HEK293 (cell line): Measurements from ENCODE around the gene ZNF24.

Experiments used
- CTCF ChIA-PET: fragments of 350-600 bp; formaldehyde crosslinking; extraction: SDS; loops from one replicate; lab custom pipeline; 2021; ENCODE audit warnings: antibody characterized with exemption; lab: Yijun Ruan, JAX
- POLR2A ChIA-PET: fragments of 300-600 bp; formaldehyde crosslinking; extraction: SDS; loops from one replicate; lab custom pipeline; 2020; ENCODE audit warnings: antibody characterized with exemption, inconsistent platforms; lab: Yijun Ruan, JAX
- H3K27ac ChIP-seq: fragments of 200-500 bp; sonication (Bioruptor generic); 2 replicates; pipeline ENCODE4 v1.5.1; 2014; ENCODE audit warnings: low read depth, low read length, control low read depth, inconsistent platforms; ENCODE audit errors: extremely low read depth
- H3K36me3 ChIP-seq, 2 experiments: fragments of 200-500 bp in 1 of 2; sonication (Bioruptor generic) in 1 of 2; 1 replicate in 1 of 2; 2 replicates in 1 of 2; pipeline ENCODE4 v1.5.1; 2014 to 2017; ENCODE audit warnings: inconsistent platforms in 2 of 2, low read length in 2 of 2; ENCODE audit not compliant: control insufficient read depth in 2 of 2, insufficient read depth in 1 of 2
- H3K4me1 ChIP-seq: fragments of 200-500 bp; sonication (Bioruptor generic); 2 replicates; pipeline ENCODE4 v1.5.1; 2014; ENCODE audit warnings: mild to moderate bottlenecking, low read length, inconsistent platforms; ENCODE audit not compliant: control insufficient read depth, insufficient read depth
- H3K4me3 ChIP-seq: 2 replicates; pipeline ENCODE4 v1.5.1; 2011; ENCODE audit warnings: low read depth, mild to moderate bottlenecking, control low read depth, low read length, moderate library complexity
- H3K9me3 ChIP-seq: fragments of 200-500 bp; sonication (Bioruptor generic); 2 replicates; pipeline ENCODE4 v1.5.1; 2014; ENCODE audit warnings: low read depth, low read length, inconsistent platforms; ENCODE audit not compliant: control insufficient read depth, insufficient read depth
- BCL11B ChIP-seq: fragments of 450-650 bp; formaldehyde crosslinking; IDR thresholded peaks from 2 replicates; pipeline ENCODE4 v1.5.1; 2016; ENCODE audit warnings: low read depth, missing biosample characterization, missing genetic modification characterization
- GLI2 ChIP-seq: fragments of 450-650 bp; formaldehyde crosslinking; IDR thresholded peaks from 2 replicates; pipeline ENCODE4; 2017; ENCODE audit warnings: missing biosample characterization, missing genetic modification characterization, low read depth, borderline replicate concordance
- MEIS1 ChIP-seq: sonication (generic); formaldehyde crosslinking; IDR thresholded peaks from 2 replicates; pipeline ENCODE4 v1.8.1; 2022; ENCODE audit warnings: missing genetic modification reagents, mild to moderate bottlenecking, borderline replicate concordance
- MYNN ChIP-seq: fragments of 450-650 bp; formaldehyde crosslinking; IDR thresholded peaks from 2 replicates; pipeline ENCODE4 v1.5.1; 2016; ENCODE audit warnings: missing biosample characterization, missing genetic modification characterization, borderline replicate concordance
- SP2 ChIP-seq: fragments of 450-650 bp; formaldehyde crosslinking; IDR thresholded peaks from 2 replicates; pipeline ENCODE4 v1.5.1; 2016; ENCODE audit warnings: missing biosample characterization, missing genetic modification characterization
- SP3 ChIP-seq: fragments of 450-650 bp; formaldehyde crosslinking; IDR thresholded peaks from 2 replicates; pipeline ENCODE4 v1.5.1; 2016; ENCODE audit warnings: missing biosample characterization, missing genetic modification characterization
- TCF7L2 ChIP-seq: IDR thresholded peaks from 2 replicates; pipeline ENCODE4 v1.6.1; 2011; ENCODE audit warnings: low read depth, mild to moderate bottlenecking, inconsistent platforms, low read length, moderate library complexity, borderline replicate concordance
- ZEB2 ChIP-seq: fragments of 450-650 bp; formaldehyde crosslinking; IDR thresholded peaks from 2 replicates; pipeline ENCODE4 v1.5.1; 2016; ENCODE audit warnings: missing biosample characterization, missing genetic modification characterization
- ZNF112 ChIP-seq: fragments of 450-650 bp; formaldehyde crosslinking; IDR thresholded peaks from 2 replicates; pipeline ENCODE4 v1.5.0; 2017; ENCODE audit warnings: missing biosample characterization, missing genetic modification characterization
- ZNF114 ChIP-seq: fragments of 450-650 bp; formaldehyde crosslinking; IDR thresholded peaks from 2 replicates; pipeline ENCODE4 v1.5.0; 2017; ENCODE audit warnings: missing biosample characterization, missing genetic modification characterization
- ZNF311 ChIP-seq: fragments of 450-650 bp; formaldehyde crosslinking; IDR thresholded peaks from 2 replicates; pipeline ENCODE4 v1.5.1; 2017; ENCODE audit warnings: missing biosample characterization, missing genetic modification characterization, borderline replicate concordance
- ZNF366 ChIP-seq: fragments of 450-650 bp; formaldehyde crosslinking; conservative IDR thresholded peaks from 2 replicates; pipeline ENCODE4 v1.5.1; 2016; ENCODE audit warnings: missing biosample characterization, missing genetic modification characterization
- ZNF404 ChIP-seq: fragments of 450-650 bp; formaldehyde crosslinking; IDR thresholded peaks from 2 replicates; pipeline ENCODE4 v1.5.1; 2017; ENCODE audit warnings: missing biosample characterization, missing genetic modification characterization
- ZNF501 ChIP-seq: fragments of 450-650 bp; formaldehyde crosslinking; IDR thresholded peaks from 2 replicates; pipeline ENCODE4 v1.5.1; 2016; ENCODE audit warnings: missing biosample characterization, missing genetic modification characterization
- ZNF529 ChIP-seq: fragments of 450-650 bp; formaldehyde crosslinking; IDR thresholded peaks from 2 replicates; pipeline ENCODE4 v1.5.1; 2017; ENCODE audit warnings: missing genetic modification characterization, missing biosample characterization; ENCODE audit not compliant: insufficient replicate concordance
- ZNF658 ChIP-seq: fragments of 450-650 bp; formaldehyde crosslinking; IDR thresholded peaks from 2 replicates; pipeline ENCODE4; 2016; ENCODE audit warnings: missing biosample characterization, missing genetic modification characterization
- TF ChIP-seq, protein P1 (sequence below): fragments of 450-650 bp; formaldehyde crosslinking; IDR thresholded peaks from 2 replicates; pipeline ENCODE4 v1.5.1; 2016; ENCODE audit warnings: missing biosample characterization, missing genetic modification characterization
- TF ChIP-seq, protein P2 (sequence below): fragments of 450-650 bp; formaldehyde crosslinking; IDR thresholded peaks from 2 replicates; pipeline ENCODE4 v1.5.1; 2016; ENCODE audit warnings: missing biosample characterization, missing genetic modification characterization
- TF ChIP-seq, protein P3 (sequence below): fragments of 450-650 bp; formaldehyde crosslinking; IDR thresholded peaks from 2 replicates; pipeline ENCODE4 v1.5.1; 2017; ENCODE audit warnings: missing biosample characterization, missing genetic modification characterization
- TF ChIP-seq, protein P4 (sequence below): fragments of 450-650 bp; formaldehyde crosslinking; IDR thresholded peaks from 2 replicates; pipeline ENCODE4 v1.5.1; 2016; ENCODE audit warnings: missing biosample characterization, missing genetic modification characterization

Gene ZNF24

DNA sequence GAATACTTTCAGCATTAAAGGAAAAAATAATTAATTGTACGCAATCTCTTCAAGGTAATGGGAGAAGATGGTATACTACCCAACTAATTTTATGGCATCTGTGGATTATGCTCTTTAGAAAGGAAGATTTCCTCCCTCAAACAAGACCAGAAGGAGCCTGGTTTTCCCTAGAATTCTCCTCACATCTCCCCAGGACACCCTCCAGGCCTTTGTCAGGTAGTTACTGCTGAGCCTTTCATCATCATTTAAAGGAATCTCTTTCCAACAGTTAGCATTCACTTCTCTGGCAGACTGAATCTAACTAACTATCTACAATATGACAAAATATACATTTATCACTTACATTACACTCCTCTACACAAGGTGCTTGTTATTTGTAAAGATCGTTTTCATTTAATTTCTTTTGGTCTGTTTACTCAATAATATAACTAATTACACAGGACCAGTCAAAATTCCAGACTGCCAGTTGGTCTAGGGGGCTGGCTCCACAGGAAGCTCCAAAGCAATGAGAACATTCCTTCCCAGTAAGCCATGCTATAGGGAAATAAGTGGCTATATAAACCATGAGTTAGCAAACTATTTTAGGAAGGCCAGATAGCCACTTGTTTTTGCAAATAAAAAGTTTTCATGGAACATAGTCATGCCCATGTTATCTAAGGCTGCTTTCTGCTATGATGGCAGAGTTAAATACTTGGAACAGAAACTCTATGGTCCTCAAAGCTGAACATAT, 19.1 kb downstream of the ZNF24 start:
- ChIA-PET POLR2A (interaction anchor here (0.5 kb wide), 1 partner anchor 25 kb away, joined by 11 read pairs; no protein-coding TSS in a partner anchor), CTCF (interaction anchor here (0.5 to 0.7 kb wide), 2 partner anchors 32 to 1326 kb away, joined by 3 to 5 read pairs; no protein-coding TSS in a partner anchor)
- Histone ChIP-seq H3K27ac (no peak overlapping the region), H3K4me1 (no peaks in the 10 kb centered on the region), H3K4me3 (no peak overlapping the region), H3K9me3 (no peaks in the 10 kb centered on the region), H3K36me3 (no peaks in the 10 kb centered on the region)
- no peak for TF ChIP-seq ZNF114 (tag by site-specific recombination)
- no peak for TF ChIP-seq TCF7L2
- no peak for TF ChIP-seq MYNN (tag by site-specific recombination)
- TF ChIP-seq, protein P1, sequence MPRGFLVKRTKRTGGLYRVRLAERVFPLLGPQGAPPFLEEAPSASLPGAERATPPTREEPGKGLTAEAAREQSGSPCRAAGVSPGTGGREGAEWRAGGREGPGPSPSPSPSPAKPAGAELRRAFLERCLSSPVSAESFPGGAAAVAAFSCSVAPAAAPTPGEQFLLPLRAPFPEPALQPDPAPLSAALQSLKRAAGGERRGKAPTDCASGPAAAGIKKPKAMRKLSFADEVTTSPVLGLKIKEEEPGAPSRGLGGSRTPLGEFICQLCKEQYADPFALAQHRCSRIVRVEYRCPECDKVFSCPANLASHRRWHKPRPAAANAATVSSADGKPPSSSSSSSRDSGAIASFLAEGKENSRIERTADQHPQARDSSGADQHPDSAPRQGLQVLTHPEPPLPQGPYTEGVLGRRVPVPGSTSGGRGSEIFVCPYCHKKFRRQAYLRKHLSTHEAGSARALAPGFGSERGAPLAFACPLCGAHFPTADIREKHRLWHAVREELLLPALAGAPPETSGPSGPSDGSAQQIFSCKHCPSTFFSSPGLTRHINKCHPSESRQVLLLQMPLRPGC (tag by site-specific recombination), result no peak
- no peak for TF ChIP-seq SP2 (tag by site-specific recombination)
- TF ChIP-seq ZNF501 (tag by site-specific recombination), result no peak

DNA sequence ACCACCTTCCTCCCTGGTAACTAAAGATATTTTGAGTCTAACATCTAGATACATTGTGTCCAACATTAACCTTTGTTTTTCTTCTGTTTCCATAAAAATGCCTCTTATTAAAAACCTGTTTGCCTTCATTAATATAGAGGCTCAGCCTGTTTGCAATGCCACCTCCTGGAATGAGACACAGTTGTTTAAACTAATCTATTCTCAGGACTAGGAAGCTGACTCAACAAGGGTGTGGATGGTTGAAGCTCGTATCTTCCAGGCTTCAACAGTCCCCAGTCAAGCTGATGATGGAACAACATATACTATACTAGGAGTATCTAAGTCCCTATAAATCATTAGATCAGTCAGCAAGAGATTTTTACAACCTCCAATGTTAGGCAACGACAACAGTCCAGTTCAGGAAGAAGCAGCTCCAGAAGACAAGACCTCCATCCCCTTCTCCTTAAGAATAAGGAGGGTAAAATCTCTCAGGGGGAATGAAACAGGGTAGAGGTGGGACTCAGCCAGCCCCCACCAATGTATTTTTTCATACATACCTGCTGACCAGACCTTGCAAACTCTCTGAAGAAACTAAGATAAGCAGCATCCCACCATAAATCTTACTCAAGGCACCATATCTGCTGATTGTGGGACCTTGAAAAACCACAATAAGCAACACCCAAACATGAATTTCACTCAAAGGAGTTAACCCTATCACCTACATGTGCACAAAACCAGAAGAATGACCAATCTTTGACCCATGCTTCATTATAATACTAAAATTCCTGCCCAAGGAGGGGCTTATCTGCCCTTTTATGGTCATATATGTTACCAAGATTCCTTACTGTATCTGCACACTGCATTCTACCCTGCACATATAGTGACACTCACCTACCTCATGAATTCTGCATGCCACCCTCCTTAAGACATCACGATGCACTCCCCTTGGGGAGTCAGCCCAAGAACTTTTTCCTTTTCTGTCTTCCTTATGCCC, 21.4 kb downstream of the ZNF24 start:
- H3K36me3 ChIP-seq, result no peaks in the 10 kb centered on the region
- TF ChIP-seq ZNF366 (no peak), MEIS1 (no peak), ZNF658 (tag by site-specific recombination) (no peak), ZNF112 (tag by site-specific recombination) (no peak), ZEB2 (tag by site-specific recombination) (no peak), GLI2 (tag by site-specific recombination) (no peak), ZNF404 (tag by site-specific recombination) (no peak), ZNF529 (tag by site-specific recombination) (no peak), SP3 (tag by site-specific recombination) (no peak), ZNF311 (tag by site-specific recombination) (no peak), BCL11B (no peak)
- TF ChIP-seq, protein P2, sequence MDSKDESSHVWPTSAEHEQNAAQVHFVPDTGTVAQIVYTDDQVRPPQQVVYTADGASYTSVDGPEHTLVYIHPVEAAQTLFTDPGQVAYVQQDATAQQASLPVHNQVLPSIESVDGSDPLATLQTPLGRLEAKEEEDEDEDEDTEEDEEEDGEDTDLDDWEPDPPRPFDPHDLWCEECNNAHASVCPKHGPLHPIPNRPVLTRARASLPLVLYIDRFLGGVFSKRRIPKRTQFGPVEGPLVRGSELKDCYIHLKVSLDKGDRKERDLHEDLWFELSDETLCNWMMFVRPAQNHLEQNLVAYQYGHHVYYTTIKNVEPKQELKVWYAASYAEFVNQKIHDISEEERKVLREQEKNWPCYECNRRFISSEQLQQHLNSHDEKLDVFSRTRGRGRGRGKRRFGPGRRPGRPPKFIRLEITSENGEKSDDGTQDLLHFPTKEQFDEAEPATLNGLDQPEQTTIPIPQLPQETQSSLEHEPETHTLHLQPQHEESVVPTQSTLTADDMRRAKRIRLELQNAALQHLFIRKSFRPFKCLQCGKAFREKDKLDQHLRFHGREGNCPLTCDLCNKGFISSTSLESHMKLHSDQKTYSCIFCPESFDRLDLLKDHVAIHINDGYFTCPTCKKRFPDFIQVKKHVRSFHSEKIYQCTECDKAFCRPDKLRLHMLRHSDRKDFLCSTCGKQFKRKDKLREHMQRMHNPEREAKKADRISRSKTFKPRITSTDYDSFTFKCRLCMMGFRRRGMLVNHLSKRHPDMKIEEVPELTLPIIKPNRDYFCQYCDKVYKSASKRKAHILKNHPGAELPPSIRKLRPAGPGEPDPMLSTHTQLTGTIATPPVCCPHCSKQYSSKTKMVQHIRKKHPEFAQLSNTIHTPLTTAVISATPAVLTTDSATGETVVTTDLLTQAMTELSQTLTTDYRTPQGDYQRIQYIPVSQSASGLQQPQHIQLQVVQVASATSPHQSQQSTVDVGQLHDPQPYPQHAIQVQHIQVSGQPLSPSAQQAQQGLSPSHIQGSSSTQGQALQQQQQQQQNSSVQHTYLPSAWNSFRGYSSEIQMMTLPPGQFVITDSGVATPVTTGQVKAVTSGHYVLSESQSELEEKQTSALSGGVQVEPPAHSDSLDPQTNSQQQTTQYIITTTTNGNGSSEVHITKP (tag by site-specific recombination), result no peak
- TF ChIP-seq, protein P3, sequence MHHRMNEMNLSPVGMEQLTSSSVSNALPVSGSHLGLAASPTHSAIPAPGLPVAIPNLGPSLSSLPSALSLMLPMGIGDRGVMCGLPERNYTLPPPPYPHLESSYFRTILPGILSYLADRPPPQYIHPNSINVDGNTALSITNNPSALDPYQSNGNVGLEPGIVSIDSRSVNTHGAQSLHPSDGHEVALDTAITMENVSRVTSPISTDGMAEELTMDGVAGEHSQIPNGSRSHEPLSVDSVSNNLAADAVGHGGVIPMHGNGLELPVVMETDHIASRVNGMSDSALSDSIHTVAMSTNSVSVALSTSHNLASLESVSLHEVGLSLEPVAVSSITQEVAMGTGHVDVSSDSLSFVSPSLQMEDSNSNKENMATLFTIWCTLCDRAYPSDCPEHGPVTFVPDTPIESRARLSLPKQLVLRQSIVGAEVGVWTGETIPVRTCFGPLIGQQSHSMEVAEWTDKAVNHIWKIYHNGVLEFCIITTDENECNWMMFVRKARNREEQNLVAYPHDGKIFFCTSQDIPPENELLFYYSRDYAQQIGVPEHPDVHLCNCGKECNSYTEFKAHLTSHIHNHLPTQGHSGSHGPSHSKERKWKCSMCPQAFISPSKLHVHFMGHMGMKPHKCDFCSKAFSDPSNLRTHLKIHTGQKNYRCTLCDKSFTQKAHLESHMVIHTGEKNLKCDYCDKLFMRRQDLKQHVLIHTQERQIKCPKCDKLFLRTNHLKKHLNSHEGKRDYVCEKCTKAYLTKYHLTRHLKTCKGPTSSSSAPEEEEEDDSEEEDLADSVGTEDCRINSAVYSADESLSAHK (tag by site-specific recombination), result no peak
- TF ChIP-seq, protein P4, sequence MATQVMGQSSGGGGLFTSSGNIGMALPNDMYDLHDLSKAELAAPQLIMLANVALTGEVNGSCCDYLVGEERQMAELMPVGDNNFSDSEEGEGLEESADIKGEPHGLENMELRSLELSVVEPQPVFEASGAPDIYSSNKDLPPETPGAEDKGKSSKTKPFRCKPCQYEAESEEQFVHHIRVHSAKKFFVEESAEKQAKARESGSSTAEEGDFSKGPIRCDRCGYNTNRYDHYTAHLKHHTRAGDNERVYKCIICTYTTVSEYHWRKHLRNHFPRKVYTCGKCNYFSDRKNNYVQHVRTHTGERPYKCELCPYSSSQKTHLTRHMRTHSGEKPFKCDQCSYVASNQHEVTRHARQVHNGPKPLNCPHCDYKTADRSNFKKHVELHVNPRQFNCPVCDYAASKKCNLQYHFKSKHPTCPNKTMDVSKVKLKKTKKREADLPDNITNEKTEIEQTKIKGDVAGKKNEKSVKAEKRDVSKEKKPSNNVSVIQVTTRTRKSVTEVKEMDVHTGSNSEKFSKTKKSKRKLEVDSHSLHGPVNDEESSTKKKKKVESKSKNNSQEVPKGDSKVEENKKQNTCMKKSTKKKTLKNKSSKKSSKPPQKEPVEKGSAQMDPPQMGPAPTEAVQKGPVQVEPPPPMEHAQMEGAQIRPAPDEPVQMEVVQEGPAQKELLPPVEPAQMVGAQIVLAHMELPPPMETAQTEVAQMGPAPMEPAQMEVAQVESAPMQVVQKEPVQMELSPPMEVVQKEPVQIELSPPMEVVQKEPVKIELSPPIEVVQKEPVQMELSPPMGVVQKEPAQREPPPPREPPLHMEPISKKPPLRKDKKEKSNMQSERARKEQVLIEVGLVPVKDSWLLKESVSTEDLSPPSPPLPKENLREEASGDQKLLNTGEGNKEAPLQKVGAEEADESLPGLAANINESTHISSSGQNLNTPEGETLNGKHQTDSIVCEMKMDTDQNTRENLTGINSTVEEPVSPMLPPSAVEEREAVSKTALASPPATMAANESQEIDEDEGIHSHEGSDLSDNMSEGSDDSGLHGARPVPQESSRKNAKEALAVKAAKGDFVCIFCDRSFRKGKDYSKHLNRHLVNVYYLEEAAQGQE (tag by site-specific recombination), result no peak
- TF ChIP-seq, all 188 proteins: peak for 0
- no peak overlapping the region for H3K27ac ChIP-seq
- no peak overlapping the region for H3K4me3 ChIP-seq
- ChIA-PET CTCF (no interaction called here), POLR2A (no interaction called here)
- no peaks in the 10 kb centered on the region for H3K9me3 ChIP-seq
- H3K4me1 ChIP-seq, result no peaks in the 10 kb centered on the region
